GM18511 (cell line): ENCODE results near the gene MAX.
"Not testable (repeated sequence)": the region's sequence is repeated elsewhere in the genome, so short reads cannot be mapped to it uniquely, and the experiment has no call there.

Experiments used
- ATAC-seq: cut with Tn5 transposase; IDR thresholded peaks from one replicate; pipeline ENCODE4 v1.9.1; 2021; ENCODE audit warnings: mild to moderate bottlenecking, moderate library complexity; ENCODE audit not compliant: unreplicated experiment

MAX gene

DNA sequence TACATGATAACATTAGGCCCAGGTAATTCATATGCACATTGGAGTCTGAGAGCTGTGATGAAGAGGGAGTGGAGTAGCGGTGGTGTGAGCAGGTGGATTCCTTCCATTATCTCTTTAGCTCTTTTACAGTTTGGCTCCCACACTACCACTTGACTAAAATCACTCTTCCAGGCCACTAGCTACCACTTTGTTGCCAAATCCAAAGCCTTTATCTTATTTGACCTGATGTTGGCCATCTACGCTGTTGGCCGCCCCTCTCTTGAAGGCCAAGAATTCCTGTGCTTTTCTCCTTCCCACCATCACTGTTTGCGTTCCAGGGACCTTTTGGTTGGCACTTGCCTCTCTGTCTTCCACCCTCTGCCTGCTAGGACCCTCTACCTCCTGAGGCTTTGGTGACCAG lies 4.0 kb upstream of the MAX start:
- no peak for ATAC-seq

- ATAC-seq: no peak
Measured at GRCh38 chr14:65104791-65105190, 2.5 kb upstream of the MAX start.

DNA sequence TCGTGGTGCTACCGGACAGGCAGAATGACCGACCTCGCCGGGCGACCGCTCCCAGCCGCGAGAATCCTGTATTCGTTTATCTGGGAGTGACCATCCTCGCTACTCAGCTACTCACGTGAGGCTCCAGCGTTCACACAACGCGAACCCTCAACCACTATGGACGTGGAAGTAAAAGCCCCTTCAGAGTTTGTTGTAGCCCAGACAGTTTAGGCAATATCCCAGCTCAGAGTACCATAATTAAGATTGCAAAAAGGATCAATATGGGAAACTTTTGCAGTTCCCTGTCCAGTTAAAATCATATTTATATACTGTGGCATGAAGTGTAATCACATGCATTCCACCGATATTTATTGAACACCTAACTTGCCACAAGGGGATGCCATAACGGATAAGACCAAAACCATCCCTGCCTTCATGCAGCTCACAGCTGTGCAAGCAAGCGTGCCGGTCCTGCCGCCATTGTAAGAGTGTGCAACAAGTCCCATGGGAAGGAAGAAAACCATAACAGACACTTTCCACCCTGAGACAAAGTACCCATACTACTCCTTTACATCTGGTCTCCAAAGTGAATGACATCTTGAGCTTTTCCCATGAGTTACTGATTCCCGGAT lies 938 bp upstream of the MAX start:
- ATAC-seq: no peak

DNA sequence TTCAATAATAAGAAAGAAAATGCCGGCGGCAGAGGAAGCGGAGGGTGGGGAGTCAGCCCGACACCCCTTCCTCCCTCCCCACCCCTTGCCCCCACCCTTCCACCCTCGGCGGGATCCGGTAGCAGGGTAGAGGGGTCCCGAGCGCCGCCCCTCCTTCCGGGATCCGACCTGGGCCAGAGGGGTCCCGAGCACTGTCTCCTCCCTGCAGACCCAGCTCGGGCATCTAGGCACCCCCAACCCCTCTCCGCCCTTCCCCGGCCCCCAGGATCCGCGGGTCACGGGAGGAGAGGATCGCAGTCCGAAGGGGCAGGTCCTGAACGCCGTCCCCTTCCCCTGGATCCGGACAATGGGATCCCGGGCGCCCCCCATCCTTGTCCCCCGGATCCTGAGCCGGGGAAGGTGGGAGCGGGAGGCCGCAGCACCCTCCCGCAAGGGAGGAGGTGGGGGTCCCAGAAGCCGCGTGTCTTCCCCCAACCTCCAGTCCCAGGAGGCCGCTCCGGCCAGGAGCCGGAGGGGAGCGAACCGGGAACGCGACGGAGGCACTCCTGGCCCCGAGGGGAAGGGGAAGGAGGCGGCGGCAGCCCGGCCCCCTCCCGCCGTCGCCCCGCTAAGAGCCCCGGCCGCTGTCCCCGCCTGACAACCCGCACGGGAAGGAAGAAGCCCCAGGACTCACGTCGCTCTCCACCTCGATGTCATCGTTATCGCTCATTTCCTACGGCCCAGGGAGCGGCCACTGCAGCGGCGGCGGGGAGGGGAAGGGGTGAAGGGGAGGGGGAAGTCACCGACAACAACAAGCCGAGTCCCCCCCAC lies 481 bp downstream of the MAX start:
- ATAC-seq: peak; percentile 40

DNA sequence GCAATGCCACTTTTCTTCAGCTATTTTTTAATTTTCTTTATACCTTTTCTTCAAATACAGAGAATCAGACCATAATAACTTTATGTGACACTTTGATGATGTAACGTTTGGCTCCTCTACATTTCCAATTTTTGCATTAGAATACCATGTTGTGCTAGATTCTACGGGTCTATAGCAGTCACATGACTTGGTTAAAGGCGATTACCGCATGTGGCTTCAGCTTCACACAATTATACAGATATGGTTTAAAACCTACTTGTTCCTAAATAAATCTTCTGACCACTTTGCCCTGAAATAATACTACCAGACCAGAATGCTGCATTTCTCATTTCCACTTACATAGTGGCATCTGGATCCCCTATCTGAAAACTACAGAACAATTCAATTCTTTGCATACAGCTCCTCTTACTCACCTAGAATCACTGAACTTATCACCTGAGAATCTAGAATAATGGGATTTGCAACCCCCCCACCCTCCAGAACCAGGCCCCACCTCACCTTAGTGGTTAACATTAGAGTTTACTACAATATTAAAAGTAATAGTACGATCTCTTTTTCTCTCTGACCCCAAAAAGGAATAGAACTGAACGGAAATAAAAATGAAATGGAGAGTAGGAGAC lies 1.3 kb downstream of the MAX start:
- no peak for ATAC-seq

- no peak for ATAC-seq
Measured at GRCh38 chr14:65098586-65098985, 3.7 kb downstream of the MAX start.

GRCh38 chr14:65096323-65097089 lies 5.8 kb downstream of the MAX start:
- ATAC-seq: no peak

DNA sequence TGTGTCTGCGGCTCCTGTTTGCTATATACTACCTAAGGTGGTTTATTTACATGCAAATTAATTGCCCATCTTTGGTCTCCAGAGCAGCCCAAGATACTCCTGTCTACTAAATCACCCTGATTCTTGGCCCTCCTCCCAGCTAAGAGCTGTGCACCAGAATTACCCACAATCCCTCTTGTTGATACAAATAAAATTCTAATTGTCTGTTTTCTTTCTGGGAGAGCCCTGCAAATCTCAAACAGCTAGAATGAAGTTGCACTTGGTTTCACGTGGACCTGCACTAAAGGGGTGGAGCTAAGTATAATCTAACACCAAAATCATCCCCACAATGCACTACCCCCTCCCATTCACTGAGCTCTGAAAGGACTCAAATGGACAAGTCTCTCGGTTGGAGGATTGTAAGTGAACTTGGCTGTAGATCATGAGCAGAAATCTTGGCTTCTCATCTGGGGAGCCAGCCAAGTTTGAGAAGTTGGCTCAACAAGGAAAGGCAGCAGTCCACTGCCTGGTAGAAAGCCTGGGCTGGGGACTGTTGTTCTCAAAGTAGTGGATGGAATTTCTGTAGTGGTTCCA lies 6.6 kb downstream of the MAX start:
- ATAC-seq: no peak

GRCh38 chr14:65092349-65092748 lies 10.0 kb downstream of the MAX start:
- ATAC-seq: no peak

- ATAC-seq: not testable (repeated sequence)
Measured at GRCh38 chr14:65087835-65088234, 14.5 kb downstream of the MAX start.

GRCh38 chr14:65086686-65087085 lies 15.6 kb downstream of the MAX start:
- not testable (repeated sequence) for ATAC-seq

DNA sequence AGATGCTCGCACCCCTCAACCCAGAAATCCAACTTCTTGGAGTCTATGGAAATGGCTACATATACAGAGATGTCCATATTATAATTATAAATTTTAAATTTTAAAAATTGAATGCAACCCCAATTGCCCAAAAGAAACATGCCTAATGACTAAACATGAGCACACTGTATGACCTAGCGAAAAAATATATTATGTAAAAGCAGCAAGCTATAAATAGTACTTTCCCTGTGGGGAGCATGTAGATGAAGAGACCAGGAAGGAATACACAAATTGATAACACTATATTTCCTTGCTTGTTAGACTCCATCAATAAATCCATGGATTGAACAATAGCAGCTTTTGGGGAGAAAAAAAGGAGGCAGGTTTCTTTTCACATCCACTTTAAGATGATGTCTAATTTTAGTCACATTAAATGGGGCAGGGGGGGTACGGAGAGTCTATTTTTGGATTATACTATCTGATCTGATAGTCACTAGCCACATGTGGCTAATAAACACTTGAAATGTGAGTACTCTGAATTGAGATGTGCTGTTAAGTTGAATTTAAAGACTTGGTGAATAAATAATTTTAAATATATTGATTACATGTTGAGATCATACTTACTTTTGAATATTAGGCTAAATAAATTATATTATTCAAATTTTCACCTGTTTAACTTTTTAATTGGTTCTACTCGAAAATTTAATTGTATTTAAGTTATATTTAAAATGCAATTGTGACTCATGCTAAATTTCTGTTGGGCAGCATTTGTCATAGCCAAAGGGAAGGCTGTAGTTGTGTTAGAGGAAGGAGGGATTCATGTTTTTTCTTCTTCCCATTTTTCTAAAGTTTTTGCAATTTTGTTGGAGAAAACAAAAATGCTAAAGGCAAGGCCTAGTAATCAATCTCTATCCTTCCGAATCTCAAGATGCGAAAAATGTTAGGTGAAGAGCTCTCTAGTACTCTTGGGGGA lies 17.5 kb downstream of the MAX start:
- no peak for ATAC-seq

- ATAC-seq: no peak
Measured at GRCh38 chr14:65082930-65083329, 19.4 kb downstream of the MAX start.

DNA sequence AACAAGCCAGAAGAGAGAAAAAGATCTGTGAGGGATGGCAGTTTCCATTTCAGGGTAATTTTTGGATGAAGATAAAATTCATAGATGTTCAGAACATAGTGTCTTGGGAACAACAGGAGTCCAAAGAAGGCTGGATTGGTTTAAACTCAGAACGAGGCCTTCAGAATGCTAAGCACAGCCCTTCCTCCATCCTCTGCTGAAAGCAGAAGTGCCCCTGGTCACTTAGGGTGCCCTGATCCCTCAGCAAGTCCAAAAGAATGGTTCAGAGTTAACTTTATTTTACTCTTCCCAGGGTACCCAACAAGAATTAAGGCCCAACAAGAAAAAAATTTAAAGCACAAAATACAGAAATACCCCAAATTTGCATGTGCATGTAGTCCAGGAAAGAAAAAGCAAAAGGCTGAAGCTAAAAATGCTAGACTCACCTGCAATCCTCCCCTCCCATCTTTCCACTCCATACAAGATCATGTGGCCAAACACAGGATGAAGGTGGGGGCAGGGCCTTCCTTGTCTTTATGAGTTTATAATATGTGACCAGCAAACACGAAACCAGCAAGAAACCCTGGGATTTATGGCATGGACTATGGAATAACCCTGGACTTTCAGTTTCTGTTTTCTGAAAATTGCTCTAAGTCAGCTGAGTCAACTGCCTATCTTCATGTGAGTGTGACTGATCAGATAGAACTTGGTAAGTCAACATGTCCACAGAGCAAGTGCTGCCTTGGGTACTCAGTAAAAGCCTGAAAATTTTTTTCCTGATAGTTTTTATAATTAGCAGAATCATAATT lies 21.2 kb downstream of the MAX start:
- ATAC-seq: no peak

DNA sequence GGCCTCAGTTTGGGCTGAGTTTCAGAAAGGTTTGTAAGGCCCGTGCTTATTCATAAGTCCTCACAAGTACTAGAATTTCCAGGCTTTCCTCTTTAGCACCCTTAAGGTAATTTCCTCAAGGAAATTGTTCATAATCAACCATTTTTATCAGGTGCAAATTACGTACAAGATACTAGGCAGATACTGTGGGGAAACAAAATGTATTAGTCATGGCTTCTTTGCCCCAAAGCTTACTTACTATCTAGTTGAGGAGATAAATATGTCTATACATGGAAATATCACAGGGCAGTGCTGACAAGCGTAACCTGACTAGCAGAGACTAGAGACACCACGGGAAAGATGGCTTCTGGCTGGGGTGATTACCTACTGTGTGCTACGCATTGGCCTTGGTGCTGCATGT lies 22.5 kb downstream of the MAX start:
- no peak for ATAC-seq

- ATAC-seq: no peak
Measured at GRCh38 chr14:65079201-65079600, 23.1 kb downstream of the MAX start.

DNA sequence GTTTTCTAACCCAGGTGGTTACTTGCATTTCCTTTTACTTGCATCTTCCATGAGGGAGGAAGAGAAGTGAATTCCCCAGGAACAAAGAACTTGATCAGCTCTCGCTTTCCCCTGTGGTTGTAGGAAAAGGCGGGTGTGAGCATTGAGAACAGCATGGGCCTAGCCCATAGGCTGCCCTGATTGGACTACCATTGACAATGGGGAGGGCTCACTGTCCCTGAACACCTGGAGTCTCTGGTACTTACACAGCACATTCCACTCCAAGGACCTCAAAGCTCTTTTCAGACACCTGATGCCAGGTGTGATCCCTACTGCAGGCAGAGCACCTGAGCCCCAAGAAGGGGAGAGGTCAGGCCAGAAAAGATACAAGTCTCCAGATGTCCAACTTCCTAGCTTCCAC lies 25.0 kb downstream of the MAX start:
- ATAC-seq: no peak

DNA sequence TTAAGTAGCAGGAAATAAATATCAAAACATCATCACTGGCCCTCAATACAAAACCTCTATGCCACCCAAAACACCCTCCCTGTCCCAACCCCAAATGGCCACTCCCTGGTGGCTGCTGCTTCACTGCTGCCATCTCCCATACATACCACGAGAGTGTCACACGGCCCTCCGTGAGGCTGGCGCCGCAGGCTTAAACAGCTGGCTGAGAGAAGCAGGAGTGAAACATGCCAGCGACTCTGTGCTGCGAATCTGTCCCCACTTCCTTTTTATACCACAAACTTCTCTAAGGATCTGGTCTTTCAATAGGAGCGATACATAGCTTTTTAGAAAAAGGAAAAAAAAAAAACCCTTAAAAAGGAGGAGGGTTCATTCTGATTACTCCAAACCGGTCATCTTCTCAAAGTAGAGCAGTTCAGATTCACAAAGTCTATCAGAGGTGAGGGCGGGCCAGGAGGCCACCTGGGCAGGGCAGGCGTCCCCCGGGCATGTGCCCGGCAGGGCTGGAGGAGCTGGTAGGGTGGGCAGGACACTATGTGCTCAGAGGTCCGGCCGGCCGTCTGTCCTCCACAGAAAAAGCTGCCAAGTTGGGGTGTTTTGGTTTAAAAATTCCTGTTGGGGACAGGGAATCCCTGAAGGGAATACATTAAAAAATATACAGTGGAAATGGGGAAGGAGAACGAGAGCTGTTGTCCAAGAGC lies 26.5 kb downstream of the MAX start:
- no peak for ATAC-seq
